ENCODE measurements around the gene MYH6. TPM values are rescaled to one million over a fixed set of nuclear protein-coding genes. Genes with fewer than 3 reads are reported as not detected.

MYH6 gene
- polyA plus RNA-seq, 12 donors = 2.4 to 8.2 (median 5.4) TPM; not detected in 1

Other genes with a start within 250 kb of the MYH6 start
- 10 to 100 TPM in 2 of 12 donors, 1 to 10 TPM in 9, not detected in 1; 2.6 to 29.0 (median 4.2) TPM for gene SLC7A8, start 224.6 kb downstream of the MYH6 start, polyA plus RNA-seq (ENCODE audit: insufficient read length in 12 of 12)
- under 1 TPM in 3 of 12 donors, not detected in 9; 0.60 to 0.65 (median 0.63) TPM for gene RNF212B, start 170.3 kb downstream of the MYH6 start, polyA plus RNA-seq (ENCODE audit: insufficient read length in 12 of 12)
- gene HOMEZ, start 122.1 kb downstream of the MYH6 start, polyA plus RNA-seq (ENCODE audit: insufficient read length in 12 of 12) = 10 to 100 TPM in 9 of 12 donors, 1 to 10 TPM in 2, not detected in 1; 9.1 to 25.5 (median 10.7) TPM
- gene PPP1R3E, start 105.4 kb downstream of the MYH6 start, polyA plus RNA-seq (ENCODE audit: insufficient read length in 12 of 12) = 10 to 100 TPM in 11 of 12 donors, not detected in 1; 11.7 to 27.1 (median 19.2) TPM
- 10 to 100 TPM in 11 of 12 donors, not detected in 1; 26.0 to 36.9 (median 30.1) TPM for gene BCL2L2, start 101.4 kb downstream of the MYH6 start, polyA plus RNA-seq (ENCODE audit: insufficient read length in 12 of 12)
- gene PABPN1, start 86.8 kb downstream of the MYH6 start, polyA plus RNA-seq (ENCODE audit: insufficient read length in 12 of 12) = 1,000 to 10,000 TPM in 1 of 12 donors, 100 to 1,000 TPM in 7, 10 to 100 TPM in 4; 92.5 to 1,853 (median 109) TPM
- 10 to 100 TPM in 11 of 12 donors, not detected in 1; 14.7 to 29.5 (median 19.7) TPM for gene SLC22A17, start 55.4 kb downstream of the MYH6 start, polyA plus RNA-seq (ENCODE audit: insufficient read length in 12 of 12)
- 10 to 100 TPM in 11 of 12 donors, not detected in 1; 31.8 to 63.3 (median 48.1) TPM for gene EFS, start 43.1 kb downstream of the MYH6 start, polyA plus RNA-seq (ENCODE audit: insufficient read length in 12 of 12)
- not detected for gene IL25, start 35.5 kb downstream of the MYH6 start, polyA plus RNA-seq (ENCODE audit: insufficient read length in 12 of 12)
- gene CMTM5, start 31.2 kb downstream of the MYH6 start, polyA plus RNA-seq (ENCODE audit: insufficient read length in 12 of 12) = 1 to 10 TPM in 8 of 12 donors, under 1 TPM in 2, not detected in 2; 0.52 to 3.6 (median 1.5) TPM
- gene MYH7, start 27.4 kb upstream of the MYH6 start, polyA plus RNA-seq (ENCODE audit: insufficient read length in 12 of 12) = 1,000 to 10,000 TPM in 1 of 12 donors, 100 to 1,000 TPM in 11; 205 to 1,002 (median 674) TPM
- 10 to 100 TPM in 11 of 12 donors, not detected in 1; 32.3 to 55.6 (median 40.1) TPM for gene NGDN, start 61.4 kb upstream of the MYH6 start, polyA plus RNA-seq (ENCODE audit: insufficient read length in 12 of 12)
- gene ZFHX2, start 143.5 kb upstream of the MYH6 start, polyA plus RNA-seq (ENCODE audit: insufficient read length in 12 of 12) = 1 to 10 TPM in 9 of 12 donors, under 1 TPM in 2, not detected in 1; 0.89 to 4.0 (median 1.7) TPM
- gene THTPA, start 148.0 kb upstream of the MYH6 start, polyA plus RNA-seq (ENCODE audit: insufficient read length in 12 of 12) = 10 to 100 TPM in 8 of 12 donors, 1 to 10 TPM in 2, not detected in 2; 8.9 to 14.0 (median 11.1) TPM
- 10 to 100 TPM in 11 of 12 donors, not detected in 1; 12.2 to 77.8 (median 15.3) TPM for gene AP1G2, start 159.5 kb upstream of the MYH6 start, polyA plus RNA-seq (ENCODE audit: insufficient read length in 12 of 12)
- gene JPH4, start 170.5 kb upstream of the MYH6 start, polyA plus RNA-seq (ENCODE audit: insufficient read length in 12 of 12) = 10 to 100 TPM in 1 of 12 donors, 1 to 10 TPM in 2, under 1 TPM in 8, not detected in 1; 0.33 to 13.6 (median 0.63) TPM
- under 1 TPM in 9 of 12 donors, not detected in 3; 0.12 to 0.98 (median 0.26) TPM for gene DHRS2, start 228.1 kb upstream of the MYH6 start, polyA plus RNA-seq (ENCODE audit: insufficient read length in 12 of 12)